Bronchial smooth muscle cell (primary cell): ENCODE measurements around the gene CINP. TPM values are rescaled to one million over a fixed set of nuclear protein-coding genes. Genes with fewer than 3 reads are reported as not detected.

Experiments
- total RNA-seq: library from RNA; depleted of rRNA; stranded (reverse); fragments of >200 nt; gene quantifications from 2 replicates; pipeline ENCODE4 v1.2.1, GENCODE V29; 2014

The CINP gene
- total RNA-seq = 42.2 and 45.4 TPM in 2 replicates

DNA sequence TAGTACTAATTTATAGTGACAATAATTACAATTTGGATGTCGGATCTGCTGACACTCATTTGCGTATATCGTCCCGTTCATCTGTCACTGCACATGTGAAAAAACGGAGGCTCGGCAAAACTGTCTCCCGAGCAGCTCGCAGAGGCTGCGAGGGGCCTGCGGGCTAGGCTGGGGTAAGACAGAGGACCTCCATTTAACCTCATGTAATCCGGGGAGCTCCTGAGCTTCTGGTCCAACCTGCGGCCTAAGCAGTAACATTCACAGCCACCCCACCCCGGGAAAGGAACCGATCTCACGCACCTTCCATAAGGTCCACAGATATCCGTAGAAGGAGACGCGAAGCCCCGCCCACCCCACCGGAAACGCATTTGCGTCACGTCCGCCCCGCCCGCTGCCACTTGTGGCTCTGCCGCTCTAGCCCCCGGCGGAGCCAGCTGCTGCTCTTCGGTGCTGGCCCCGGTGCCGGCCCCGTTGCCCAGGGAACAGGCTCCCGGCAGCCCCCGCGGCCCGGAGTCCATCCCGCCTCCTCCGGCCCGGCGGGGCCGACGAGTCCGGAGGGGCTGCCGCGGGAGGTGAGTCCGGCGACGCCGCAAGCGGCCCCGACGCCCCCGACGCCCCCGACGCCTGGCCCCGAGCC lies at the start of gene CINP, which contains the start of gene TECPR2:
TSS of gene CINP (minus strand) at position 346 of the 637 bp plus-strand sequence. CDS start at position 307, 39 bp downstream.
TSS of gene TECPR2 (plus strand) at position 397 of the 637 bp plus-strand sequence. CDS start 13,781 bp downstream, outside the sequence.

DNA sequence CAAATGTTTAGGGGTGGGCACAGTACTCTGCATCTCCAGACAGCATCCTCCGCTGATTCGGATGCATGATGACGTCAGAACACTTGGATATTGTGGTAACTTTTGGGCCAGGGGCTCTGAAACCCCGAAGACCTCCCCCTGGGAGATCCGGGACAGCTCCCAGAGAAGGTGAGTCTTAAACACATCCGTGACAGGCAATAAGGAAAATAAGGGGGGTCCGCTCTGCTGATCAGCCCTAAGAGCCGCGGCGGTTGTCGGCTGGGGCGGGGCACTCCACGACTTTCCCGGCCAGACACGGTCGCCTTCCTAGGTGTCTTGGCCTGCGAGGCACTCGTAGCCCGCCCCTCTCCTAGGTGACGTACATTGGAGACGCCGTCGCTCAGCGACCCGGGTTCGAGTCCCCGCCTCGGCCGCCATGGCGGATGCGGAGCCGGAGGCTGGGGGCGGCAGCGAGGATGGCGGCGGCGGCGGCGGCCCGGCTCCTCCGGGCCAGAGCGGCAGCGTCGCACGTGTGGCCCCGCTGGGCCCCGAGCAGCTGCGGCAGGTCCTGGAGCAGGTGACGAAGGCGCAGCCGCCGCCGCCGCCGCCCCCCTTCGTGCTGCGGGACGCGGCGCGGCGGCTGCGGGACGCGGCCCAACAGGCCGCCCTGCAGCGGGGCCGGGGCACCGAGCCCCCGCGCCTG lies 43.2 kb downstream of the CINP start, which contains the start of gene ZNF839:
TSS of gene ZNF839 (plus strand) at position 396 of the 682 bp plus-strand sequence. CDS start at position 416, 20 bp downstream.

DNA sequence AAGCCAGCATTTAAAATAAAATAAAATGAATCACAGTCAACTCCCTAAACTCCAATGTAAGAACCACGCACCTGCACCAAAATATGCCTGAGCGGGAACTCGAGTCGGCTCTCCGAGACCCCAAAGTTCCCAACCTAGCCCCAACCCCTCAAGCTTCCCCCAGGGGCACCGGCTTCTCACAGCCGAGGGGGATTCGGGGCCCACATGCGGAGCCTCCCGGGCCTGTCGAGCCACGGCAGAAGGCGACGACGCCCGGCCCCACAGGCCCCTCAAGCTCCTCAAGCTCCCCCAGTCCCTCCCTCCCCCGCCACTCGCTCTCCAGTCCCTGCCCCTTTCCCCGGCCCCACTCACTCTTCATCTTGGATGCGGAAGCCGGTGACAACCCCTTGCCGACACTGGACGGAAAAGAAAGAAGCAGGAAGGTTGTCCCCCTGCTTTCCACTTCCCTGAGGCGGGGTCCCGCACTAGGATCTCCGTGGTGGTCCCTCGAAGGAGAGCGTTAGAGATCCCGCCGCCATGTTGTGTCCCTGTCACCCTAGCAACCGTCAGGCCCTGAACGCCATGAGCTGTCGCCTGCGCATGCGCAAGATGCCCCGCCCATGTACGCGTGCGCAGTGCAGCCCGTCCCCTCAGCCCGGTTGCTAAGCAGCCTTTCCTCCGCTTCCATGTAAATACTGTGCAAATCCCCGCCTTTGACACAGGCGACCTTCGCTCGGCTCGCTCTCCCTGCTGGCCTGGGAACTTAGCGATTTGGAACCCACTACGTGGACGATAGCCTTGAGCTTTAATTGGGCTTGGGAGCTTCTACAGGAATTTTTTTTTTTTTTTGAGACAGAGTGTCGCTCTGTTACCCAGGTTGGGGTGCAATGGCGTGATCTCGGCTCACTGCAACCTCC lies 57.8 kb downstream of the CINP start, which contains the start of gene MOK:
TSS of gene MOK (minus strand) at position 554 of the 896 bp plus-strand sequence. CDS start at position 358, 196 bp downstream.

Other genes starting within 250 kb of the CINP start
- 14.0 and 16.4 TPM in 2 replicates for gene WDR20, start 223.0 kb downstream of the CINP start, total RNA-seq
- gene MOK, start 57.7 kb downstream of the CINP start, total RNA-seq = 4.6 and 6.6 TPM in 2 replicates
- 5.6 and 9.0 TPM in 2 replicates for gene ZNF839, start 43.1 kb downstream of the CINP start, total RNA-seq
- gene TECPR2, start 51 bp upstream of the CINP start, total RNA-seq = 10.1 and 10.2 TPM in 2 replicates
- 6.6 and 10.7 TPM in 2 replicates for gene ANKRD9, start 146.9 kb upstream of the CINP start, total RNA-seq
- 5.3 and 6.3 TPM in 2 replicates for gene RCOR1, start 229.8 kb upstream of the CINP start, total RNA-seq